Subcutaneous adipose tissue (tissue), 4 donors: ENCODE results near the gene UTS2B. TPM values are rescaled to one million over a fixed set of nuclear protein-coding genes. Genes with fewer than 3 reads are reported as not detected.

ENCODE experiments used
- total RNA-seq, 4 donors: library from RNA; depleted of rRNA; stranded (reverse); fragments of >200 nt; gene quantifications; one replicate each; pipeline ENCODE4 v1.1.0, GENCODE V29; 2016
- TF ChIP-seq, protein P1 (sequence below): fragments of 450-650 bp; IDR thresholded peaks from one replicate; pipeline ENCODE4 v1.5.1; 2016; ENCODE audit warnings: low read depth, mild to moderate bottlenecking, control low read depth, antibody characterized with exemption, moderate library complexity

Gene UTS2B
- total RNA-seq, 4 donors from 2014 or later = 0.82 to 2.0 (median 1.1) TPM

DNA sequence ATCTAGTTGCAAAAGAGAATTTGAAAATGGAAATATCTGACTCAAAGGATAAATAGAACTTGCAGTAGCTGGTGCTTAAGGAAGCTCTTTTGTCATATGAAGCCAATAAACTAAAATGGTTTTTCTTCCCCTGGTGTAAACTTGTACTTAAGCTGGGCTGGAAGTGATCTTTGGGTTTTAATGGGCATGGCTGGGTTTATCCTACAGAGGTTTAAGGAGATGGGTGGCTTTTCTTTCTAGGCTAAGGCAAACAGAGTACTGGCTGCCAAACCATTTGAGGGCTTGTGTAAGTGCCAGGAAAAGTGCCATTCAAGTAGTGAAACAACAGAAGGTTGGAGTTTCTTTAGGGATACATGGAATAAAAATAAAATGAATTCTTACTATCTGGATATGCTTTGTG is 12.1 kb upstream of the UTS2B start:
- TF ChIP-seq, protein P1, sequence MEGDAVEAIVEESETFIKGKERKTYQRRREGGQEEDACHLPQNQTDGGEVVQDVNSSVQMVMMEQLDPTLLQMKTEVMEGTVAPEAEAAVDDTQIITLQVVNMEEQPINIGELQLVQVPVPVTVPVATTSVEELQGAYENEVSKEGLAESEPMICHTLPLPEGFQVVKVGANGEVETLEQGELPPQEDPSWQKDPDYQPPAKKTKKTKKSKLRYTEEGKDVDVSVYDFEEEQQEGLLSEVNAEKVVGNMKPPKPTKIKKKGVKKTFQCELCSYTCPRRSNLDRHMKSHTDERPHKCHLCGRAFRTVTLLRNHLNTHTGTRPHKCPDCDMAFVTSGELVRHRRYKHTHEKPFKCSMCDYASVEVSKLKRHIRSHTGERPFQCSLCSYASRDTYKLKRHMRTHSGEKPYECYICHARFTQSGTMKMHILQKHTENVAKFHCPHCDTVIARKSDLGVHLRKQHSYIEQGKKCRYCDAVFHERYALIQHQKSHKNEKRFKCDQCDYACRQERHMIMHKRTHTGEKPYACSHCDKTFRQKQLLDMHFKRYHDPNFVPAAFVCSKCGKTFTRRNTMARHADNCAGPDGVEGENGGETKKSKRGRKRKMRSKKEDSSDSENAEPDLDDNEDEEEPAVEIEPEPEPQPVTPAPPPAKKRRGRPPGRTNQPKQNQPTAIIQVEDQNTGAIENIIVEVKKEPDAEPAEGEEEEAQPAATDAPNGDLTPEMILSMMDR = no peak

DNA sequence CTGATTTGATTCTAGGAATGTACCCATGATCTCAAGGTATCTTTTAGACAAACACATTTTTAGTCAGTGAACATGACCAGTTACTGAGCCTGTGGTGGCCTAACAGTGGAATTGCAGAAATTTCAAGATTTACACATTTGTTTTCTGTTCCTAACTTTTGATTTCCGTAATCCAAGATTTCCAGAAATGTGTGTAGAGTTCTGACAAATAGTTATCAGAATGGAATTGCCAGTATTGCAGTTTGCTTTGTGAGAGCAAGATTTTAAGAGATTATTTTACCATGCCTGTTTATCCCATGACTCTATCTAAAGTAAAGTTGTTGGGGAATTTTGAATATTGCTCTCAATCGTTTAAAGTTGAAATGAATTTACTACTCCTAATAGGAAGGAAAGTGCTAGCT is 11.7 kb upstream of the UTS2B start:
- TF ChIP-seq, protein P1 = no peak

DNA sequence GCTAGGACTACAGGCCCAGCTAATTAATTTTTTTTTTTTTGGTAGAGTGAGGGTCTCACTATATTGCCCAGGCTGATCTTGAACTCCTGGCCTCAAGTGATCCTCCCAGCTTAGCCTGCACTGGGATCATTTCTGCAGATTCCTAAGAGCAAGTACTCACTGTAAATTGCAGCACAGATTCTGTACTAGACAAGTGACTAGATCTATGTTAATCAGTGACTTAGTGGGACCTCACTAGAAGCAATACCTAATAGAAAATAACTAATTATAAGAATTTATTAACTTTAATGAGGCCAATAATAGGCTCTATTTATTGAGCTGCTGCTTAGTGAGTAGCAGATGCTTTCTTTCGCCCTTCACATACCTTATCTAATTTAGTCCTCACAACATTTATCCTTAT is 10.6 kb upstream of the UTS2B start:
- TF ChIP-seq, protein P1 = no peak

DNA sequence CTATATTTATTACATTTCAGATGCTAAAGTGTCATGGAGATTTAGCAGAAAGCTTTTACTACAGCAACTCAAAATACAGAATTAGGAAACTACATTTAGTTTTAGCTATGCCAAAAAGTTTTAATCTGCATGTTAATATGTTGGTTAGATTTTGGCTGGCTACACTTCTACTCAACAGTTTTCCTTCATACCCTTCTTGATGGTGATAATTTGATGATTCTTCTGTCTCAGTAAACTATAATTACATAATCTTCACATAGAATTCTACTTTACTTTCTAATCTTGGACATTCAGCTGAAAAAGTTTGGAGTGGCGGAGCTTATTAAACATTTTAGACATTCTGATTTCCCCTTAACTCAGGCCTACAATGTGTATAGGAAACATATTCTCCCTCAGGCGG is 10.0 kb upstream of the UTS2B start:
- TF ChIP-seq, protein P1 = no peak

DNA sequence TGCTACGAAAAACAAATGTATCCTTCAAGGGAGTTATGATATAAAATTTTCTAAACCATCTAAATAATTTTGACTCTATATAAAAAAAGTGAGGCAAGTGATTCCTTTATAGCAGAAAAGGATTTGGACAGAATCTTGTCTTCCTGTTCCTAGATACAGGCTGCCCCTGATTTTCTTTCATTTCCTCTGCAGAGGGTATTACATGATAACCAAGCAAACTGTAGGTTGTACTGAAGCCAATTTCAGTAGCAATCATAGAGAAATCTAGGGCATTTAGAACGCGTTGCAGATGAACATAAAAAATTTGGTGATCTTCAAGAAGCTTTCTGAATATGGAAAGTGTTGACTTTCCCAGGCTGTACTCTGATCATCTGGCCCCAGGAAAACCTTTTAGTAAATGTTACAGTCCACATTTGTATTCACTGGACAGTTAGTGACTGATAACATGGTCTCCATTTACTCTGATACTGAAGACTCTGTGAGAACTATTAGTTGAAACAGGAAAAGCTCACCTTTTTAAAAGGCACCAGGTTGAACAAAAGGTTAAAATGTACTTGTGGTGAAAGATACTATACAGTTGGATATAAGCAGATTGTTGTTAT is 9.1 kb upstream of the UTS2B start:
- TF ChIP-seq, protein P1 = no peak

DNA sequence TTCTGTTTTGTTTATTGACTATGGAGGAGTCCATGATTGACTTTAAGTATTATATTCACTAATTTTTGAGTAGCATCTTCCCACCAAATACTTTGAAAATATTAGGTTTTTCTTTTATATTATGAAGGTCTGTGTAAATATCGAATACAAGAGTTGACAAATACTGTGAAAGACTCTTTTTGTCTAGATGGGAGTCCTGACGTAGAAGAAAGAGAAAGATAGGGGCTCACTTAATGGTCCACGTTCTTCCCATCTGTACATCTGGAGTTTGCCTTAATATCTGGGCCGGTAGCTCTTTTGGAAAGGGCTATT is 7.8 kb upstream of the UTS2B start:
- TF ChIP-seq, protein P1 = no peak

DNA sequence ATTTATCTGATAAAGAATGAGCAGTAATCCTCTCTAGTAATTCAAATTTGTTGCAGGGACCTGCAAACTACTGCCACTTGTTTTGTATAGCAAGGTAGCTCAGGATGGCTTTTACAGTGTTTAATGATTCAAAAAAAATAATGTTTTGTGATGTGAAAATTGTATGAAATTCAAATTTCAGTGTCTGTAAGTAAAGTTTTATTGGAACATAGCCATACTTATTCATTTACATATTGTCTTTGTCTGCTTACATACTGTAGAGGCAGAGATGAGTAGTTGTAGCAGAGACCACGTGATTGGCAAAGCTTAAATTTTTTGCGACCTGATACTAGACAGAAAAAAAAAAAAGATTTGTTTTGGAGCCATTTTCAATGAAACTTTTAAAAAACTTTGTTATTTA is 6.5 kb upstream of the UTS2B start:
- TF ChIP-seq, protein P1 = no peak
